Measurements from ENCODE around the gene ACTN1.

ACTN1 gene

GRCh38 chr14:69012256-69012953 is 33.3 kb upstream of the ACTN1 start:
- no peak overlapping the region for H3K4me3 ChIP-seq (replicated peaks; ENCODE audit: low read depth, low read length)
- no peak for TF ChIP-seq CTCF (IDR thresholded peaks at IDR 0.05; ENCODE audit: low read length, missing control alignments)
- DNase-seq (ENCODE audit: low read depth), result peak; percentile 55

DNA sequence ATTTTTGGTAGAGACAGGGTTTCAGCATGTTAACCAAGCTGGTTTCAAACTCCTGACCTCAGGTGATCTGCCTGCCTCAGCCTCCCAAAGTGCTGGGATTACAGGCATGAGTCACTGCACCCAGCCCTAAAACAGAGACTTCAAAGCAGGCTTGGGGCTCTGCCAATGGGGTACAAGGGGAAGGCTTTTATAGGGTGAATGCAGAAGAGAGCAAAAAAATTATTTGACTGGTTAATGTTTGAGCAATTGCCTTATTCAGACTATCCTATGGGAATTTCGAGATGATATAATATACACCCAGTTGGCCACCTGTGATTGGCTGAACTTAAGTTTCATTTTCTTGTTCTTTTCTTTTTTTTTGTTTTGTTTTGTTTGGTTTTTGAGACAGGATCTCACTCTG is 31.5 kb upstream of the ACTN1 start:
- no peak for TF ChIP-seq CTCF (IDR thresholded peaks at IDR 0.05; ENCODE audit: low read length, missing control alignments)
- no peak overlapping the region for H3K4me3 ChIP-seq (replicated peaks; ENCODE audit: low read depth, low read length)
- no peak for DNase-seq (ENCODE audit: low read depth)

- no peak for TF ChIP-seq CTCF (IDR thresholded peaks at IDR 0.05; ENCODE audit: low read length, missing control alignments)
- peak; percentile 48 for DNase-seq (ENCODE audit: low read depth)
- no peak overlapping the region for H3K4me3 ChIP-seq (replicated peaks; ENCODE audit: low read depth, low read length)
Measured at GRCh38 chr14:69008421-69008884, 29.4 kb upstream of the ACTN1 start.

- no peak overlapping the region for H3K4me3 ChIP-seq (replicated peaks; ENCODE audit: low read depth, low read length)
- TF ChIP-seq CTCF (IDR thresholded peaks at IDR 0.05; ENCODE audit: low read length, missing control alignments), result no peak
- no peak for DNase-seq (ENCODE audit: low read depth)
Measured at GRCh38 chr14:69006346-69006745, 27.2 kb upstream of the ACTN1 start.

DNA sequence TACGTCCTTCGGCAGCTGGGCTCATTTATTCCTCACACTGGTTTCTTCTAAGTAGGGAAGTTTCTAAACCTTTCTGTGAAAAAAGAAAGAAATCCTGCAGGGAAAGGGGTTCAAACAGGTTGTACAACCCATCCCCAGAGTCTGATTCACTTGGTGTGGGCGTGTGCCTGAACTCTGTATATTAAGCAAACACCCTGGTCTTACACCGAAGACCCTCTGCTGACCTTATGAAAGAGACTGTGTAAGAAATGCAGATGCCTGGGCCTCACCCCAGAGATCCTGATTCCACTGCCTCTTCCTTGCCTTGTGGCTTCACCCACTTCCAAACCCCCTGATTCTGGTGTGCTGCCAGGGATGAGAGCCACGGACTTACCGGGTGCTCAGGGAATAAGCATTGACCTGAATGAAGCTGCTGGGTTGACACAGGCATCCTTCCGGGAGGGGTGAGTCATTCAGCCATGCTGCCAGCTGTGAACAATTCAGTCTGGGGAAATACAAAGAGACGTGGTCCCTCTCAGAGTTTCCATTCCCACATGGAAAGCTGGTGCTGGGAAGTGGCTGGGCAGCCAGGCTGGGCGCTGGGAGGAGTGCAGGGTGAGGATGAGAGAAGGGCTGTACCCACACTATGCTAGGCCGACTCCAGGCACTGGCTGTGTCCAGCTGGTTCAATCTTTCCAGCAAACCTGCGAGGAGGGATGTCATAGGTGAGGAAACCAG is 26.5 kb upstream of the ACTN1 start:
- no peak overlapping the region for H3K4me3 ChIP-seq (replicated peaks; ENCODE audit: low read depth, low read length)
- DNase-seq (ENCODE audit: low read depth), result peak; percentile 93
- TF ChIP-seq CTCF (IDR thresholded peaks at IDR 0.05; ENCODE audit: low read length, missing control alignments), result no peak

DNA sequence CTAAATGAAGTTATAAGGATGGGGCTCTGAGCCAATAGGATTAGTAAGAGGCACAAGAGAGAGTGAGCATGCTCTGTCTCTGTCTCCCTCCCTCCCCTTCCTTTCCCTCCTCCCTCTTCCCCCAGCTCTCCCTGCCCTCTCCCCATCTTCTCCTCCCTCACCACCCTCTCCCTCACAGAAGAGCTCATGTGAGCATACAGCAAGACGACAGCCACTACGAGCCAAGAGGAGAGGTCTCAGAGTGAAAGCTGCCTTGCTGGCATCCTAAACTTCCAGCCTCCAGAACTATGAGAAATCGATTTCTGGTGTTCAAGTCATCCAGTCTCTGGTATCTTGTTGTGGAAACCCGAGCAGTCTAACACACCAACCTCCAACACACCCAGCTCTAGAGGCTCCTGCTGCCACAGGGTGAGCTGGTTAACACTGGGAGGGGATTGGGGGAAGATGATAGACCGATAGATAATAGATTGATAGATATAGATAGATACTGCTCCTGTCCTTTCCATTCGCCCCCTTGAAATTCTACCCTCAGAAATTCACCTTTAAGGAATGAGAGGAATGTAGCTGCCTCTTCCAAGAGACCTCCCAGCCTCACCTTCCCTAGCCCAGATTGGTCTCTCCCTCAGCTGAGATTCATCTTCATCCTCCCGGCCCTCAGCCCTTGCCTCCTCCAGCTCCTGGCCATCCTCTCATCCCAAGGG is 25.8 kb upstream of the ACTN1 start:
- peak; percentile 24 for DNase-seq (ENCODE audit: low read depth)
- no peak for TF ChIP-seq CTCF (IDR thresholded peaks at IDR 0.05; ENCODE audit: low read length, missing control alignments)
- H3K4me3 ChIP-seq (replicated peaks; ENCODE audit: low read depth, low read length), result no peak overlapping the region

All from fibroblast of pulmonary artery (primary cell).